Smooth muscle cell (in vitro differentiated cells): Measurements from ENCODE around the gene CDKN2A. TPM values are rescaled to one million over a fixed set of nuclear protein-coding genes. Genes with fewer than 3 reads are reported as not detected.

Source experiments
- DNase-seq: peaks from one replicate; lab custom pipeline; 2025; ENCODE audit not compliant: unreplicated experiment; lab: John Stamatoyannopoulos, UW
- H2AFZ ChIP-seq: fragments of 200-600 bp; sonication (generic); 2 replicates; pipeline ENCODE4 v1.6.0; 2016; ENCODE audit warnings: antibody characterized with exemption, low read depth, mild to moderate bottlenecking
- H3F3A ChIP-seq: fragments of 200-600 bp; sonication (generic); 2 replicates; pipeline ENCODE4 v1.6.0; 2017; ENCODE audit warnings: antibody characterized with exemption, low read depth
- H3K27ac ChIP-seq: fragments of 200-600 bp; sonication (generic); 2 replicates; pipeline ENCODE4 v1.5.1; 2016; ENCODE audit warnings: low read depth, mild to moderate bottlenecking
- H3K27me3 ChIP-seq: fragments of 200-600 bp; sonication (generic); 2 replicates; pipeline ENCODE4 v1.6.1; 2016; ENCODE audit warnings: low read depth, mild to moderate bottlenecking
- H3K36me3 ChIP-seq: fragments of 200-600 bp; sonication (generic); 2 replicates; pipeline ENCODE4 v1.5.1; 2016; ENCODE audit warnings: low read depth
- H3K4me1 ChIP-seq: fragments of 200-600 bp; sonication (generic); 2 replicates; pipeline ENCODE4 v1.5.1; 2016; ENCODE audit warnings: low read depth
- H3K4me2 ChIP-seq: fragments of 200-600 bp; sonication (generic); 2 replicates; pipeline ENCODE4 v1.6.0; 2016; ENCODE audit warnings: mild to moderate bottlenecking
- H3K4me3 ChIP-seq: fragments of 200-600 bp; sonication (generic); 2 replicates; pipeline ENCODE4 v1.5.1; 2016; ENCODE audit warnings: mild to moderate bottlenecking
- H3K79me2 ChIP-seq: fragments of 200-600 bp; sonication (generic); 2 replicates; pipeline ENCODE4 v1.6.0; 2016; ENCODE audit warnings: low read depth, mild to moderate bottlenecking
- H3K9ac ChIP-seq: fragments of 200-600 bp; sonication (generic); 2 replicates; pipeline ENCODE4 v1.6.0; 2016; ENCODE audit warnings: low read depth
- H3K9me3 ChIP-seq: fragments of 200-600 bp; sonication (generic); replicated peaks from 2 replicates; pipeline ENCODE4 v1.5.1; 2016; ENCODE audit warnings: low read depth
- H4K20me1 ChIP-seq: fragments of 200-600 bp; sonication (generic); 2 replicates; pipeline ENCODE4 v1.6.0; 2016; ENCODE audit warnings: low read depth
- WGBS: methylation state at CpG from one replicate; pipeline ENCODE4 v1.1.7; 2016; ENCODE audit warnings: low lambda C conversion rate; 5-methylcytosine and 5-hydroxymethylcytosine counted together
- polyA plus RNA-seq: library from polyadenylated mRNA; unstranded; fragments of >200 nt; fragmentation: Nextera tagmentation; extraction: Ambion mirVana; gene quantifications from 2 replicates; pipeline ENCODE4 v1.2.1, GENCODE V29; 2016
- total RNA-seq: library from RNA; depleted of rRNA; stranded (reverse); fragments of >200 nt; gene quantifications from 2 replicates; pipeline ENCODE4 v1.2.3, GENCODE V29; 2014
- TF ChIP-seq, protein P1 (sequence below): fragments of 200-600 bp; sonication (generic); IDR thresholded peaks from 2 replicates; pipeline ENCODE4 v1.5.1; 2017; ENCODE audit warnings: borderline replicate concordance, mild to moderate bottlenecking, antibody characterized with exemption; ENCODE audit not compliant: insufficient read depth, poor library complexity, severe bottlenecking

Gene CDKN2A
- total and polyA plus RNA-seq, 2 experiments from 2014 or later = 69.4 to 77.5 TPM

DNA sequence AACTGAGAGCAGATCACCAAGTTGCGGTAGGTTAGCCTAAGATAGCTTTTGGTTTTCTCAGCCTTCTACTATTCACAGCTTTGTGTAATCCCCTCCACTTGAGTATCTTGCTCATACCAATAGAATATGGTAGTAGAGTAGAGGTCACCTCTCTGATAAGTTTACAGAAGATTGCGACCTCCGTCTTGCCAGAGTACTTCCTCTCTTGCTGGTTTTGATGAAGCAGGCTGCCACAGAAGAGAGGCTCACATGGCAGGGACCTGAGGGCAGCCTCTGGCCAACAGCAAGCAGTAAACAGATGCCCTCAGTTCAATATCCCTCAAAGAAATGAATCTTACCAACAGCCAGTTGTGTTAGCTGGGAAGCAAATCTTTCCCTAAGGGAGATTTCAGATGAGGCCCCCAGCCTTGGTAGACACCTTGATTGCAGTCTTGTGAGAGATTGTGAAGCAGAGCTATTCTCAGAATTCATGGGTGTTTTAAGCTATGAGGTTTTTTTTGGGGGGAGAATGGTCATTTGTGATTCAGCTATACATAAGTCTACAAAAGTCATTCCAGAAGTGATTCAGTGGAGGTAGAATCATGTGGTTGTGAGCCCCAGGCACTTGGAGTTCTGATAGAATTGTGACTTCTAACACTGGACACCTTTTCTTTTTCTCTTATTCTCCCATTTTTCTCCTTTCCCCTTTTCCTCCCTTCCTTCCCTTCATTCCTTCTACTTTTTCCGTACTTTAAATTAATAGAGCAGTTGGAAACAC is 37.6 kb upstream of the CDKN2A start:
- no peaks in the 10 kb centered on the region for H3K36me3 ChIP-seq
- no peak for DNase-seq
- H3K4me1 ChIP-seq = peaks cover 14% of the 10 kb centered on the region
- no peak overlapping the region for H2AFZ ChIP-seq
- H3K27me3 ChIP-seq = no peaks in the 10 kb centered on the region
- H3K4me2 ChIP-seq = no peak overlapping the region
- no peaks in the 10 kb centered on the region for H3K9me3 ChIP-seq
- no peaks in the 10 kb centered on the region for H4K20me1 ChIP-seq
- WGBS = 93% methylated on average over 4 of the region's 4 CpGs
- no peaks in the 10 kb centered on the region for H3F3A ChIP-seq
- H3K79me2 ChIP-seq = no peaks in the 10 kb centered on the region
- H3K9ac ChIP-seq = no peak overlapping the region
- TF ChIP-seq, protein P1, sequence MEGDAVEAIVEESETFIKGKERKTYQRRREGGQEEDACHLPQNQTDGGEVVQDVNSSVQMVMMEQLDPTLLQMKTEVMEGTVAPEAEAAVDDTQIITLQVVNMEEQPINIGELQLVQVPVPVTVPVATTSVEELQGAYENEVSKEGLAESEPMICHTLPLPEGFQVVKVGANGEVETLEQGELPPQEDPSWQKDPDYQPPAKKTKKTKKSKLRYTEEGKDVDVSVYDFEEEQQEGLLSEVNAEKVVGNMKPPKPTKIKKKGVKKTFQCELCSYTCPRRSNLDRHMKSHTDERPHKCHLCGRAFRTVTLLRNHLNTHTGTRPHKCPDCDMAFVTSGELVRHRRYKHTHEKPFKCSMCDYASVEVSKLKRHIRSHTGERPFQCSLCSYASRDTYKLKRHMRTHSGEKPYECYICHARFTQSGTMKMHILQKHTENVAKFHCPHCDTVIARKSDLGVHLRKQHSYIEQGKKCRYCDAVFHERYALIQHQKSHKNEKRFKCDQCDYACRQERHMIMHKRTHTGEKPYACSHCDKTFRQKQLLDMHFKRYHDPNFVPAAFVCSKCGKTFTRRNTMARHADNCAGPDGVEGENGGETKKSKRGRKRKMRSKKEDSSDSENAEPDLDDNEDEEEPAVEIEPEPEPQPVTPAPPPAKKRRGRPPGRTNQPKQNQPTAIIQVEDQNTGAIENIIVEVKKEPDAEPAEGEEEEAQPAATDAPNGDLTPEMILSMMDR = no peak
- no peak overlapping the region for H3K4me3 ChIP-seq
- H3K27ac ChIP-seq = peak overlapping the region; percentile 9

GRCh38 chr9:22030101-22030598 is 36.0 kb upstream of the CDKN2A start:
- H3K4me3 ChIP-seq = no peak overlapping the region
- no peaks in the 10 kb centered on the region for H3K36me3 ChIP-seq
- WGBS = 17% methylated on average over 1 of the region's 1 CpG
- no peaks in the 10 kb centered on the region for H3F3A ChIP-seq
- no peaks in the 10 kb centered on the region for H3K9me3 ChIP-seq
- TF ChIP-seq, protein P1 = no peak
- H3K9ac ChIP-seq = peak overlapping the region; percentile 28
- H3K79me2 ChIP-seq = no peaks in the 10 kb centered on the region
- peak overlapping the region; percentile 49 for H3K4me2 ChIP-seq
- H2AFZ ChIP-seq = peak overlapping the region; percentile 8
- no peaks in the 10 kb centered on the region for H4K20me1 ChIP-seq
- peaks cover 14% of the 10 kb centered on the region for H3K4me1 ChIP-seq
- H3K27ac ChIP-seq = peak overlapping the region; percentile 84
- DNase-seq = no peak
- no peaks in the 10 kb centered on the region for H3K27me3 ChIP-seq

GRCh38 chr9:22029231-22029630 is 35.0 kb upstream of the CDKN2A start:
- H3K27me3 ChIP-seq = no peaks in the 10 kb centered on the region
- H3K4me2 ChIP-seq = peak overlapping the region; percentile 49
- H3F3A ChIP-seq = no peaks in the 10 kb centered on the region
- no peaks in the 10 kb centered on the region for H4K20me1 ChIP-seq
- H3K79me2 ChIP-seq = no peaks in the 10 kb centered on the region
- no peak overlapping the region for H3K4me3 ChIP-seq
- WGBS = 42% methylated on average over 4 of the region's 4 CpGs
- H3K9me3 ChIP-seq = no peaks in the 10 kb centered on the region
- DNase-seq = no peak
- no peak overlapping the region for H2AFZ ChIP-seq
- H3K4me1 ChIP-seq = peaks cover 14% of the 10 kb centered on the region
- peak overlapping the region; percentile 84 for H3K27ac ChIP-seq
- no peak overlapping the region for H3K9ac ChIP-seq
- no peaks in the 10 kb centered on the region for H3K36me3 ChIP-seq
- TF ChIP-seq, protein P1 = no peak

DNA sequence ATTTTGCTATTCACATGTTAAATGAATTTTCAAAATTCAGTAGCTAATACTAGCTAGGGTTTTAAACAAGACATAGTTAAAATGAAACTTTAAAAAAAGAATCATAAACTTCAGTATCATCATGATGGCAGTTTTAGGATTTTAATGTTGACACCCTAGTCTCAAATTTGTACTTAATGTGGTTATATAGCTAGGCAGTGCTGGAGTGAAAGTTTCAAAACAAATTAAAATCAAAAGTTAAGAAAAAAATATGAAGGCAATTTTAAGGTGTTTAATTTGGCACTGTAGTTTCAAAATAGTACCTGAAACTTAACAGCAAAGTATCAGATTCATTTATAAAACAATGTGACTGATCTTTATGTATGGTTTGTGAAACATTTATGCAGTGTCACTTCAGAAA is 34.2 kb upstream of the CDKN2A start:
- Histone ChIP-seq H3F3A (no peaks in the 10 kb centered on the region), H3K4me1 (peaks cover 14% of the 10 kb centered on the region), H3K9me3 (no peaks in the 10 kb centered on the region), H3K36me3 (no peaks in the 10 kb centered on the region), H3K27ac (no peak overlapping the region), H3K27me3 (no peaks in the 10 kb centered on the region), H4K20me1 (no peaks in the 10 kb centered on the region), H3K4me2 (no peak overlapping the region), H3K79me2 (no peaks in the 10 kb centered on the region), H2AFZ (no peak overlapping the region), H3K9ac (no peak overlapping the region), H3K4me3 (no peak overlapping the region)
- TF ChIP-seq, protein P1 = no peak
- DNase-seq = no peak
